GM23248 (cell line): ENCODE data around the gene THBS2. TPM values are rescaled to one million over a fixed set of nuclear protein-coding genes. Genes with fewer than 3 reads are reported as not detected.
A peak's percentile ranks its signal among the peaks of the same experiment; 100 is the strongest.

Source experiments
- DNase-seq: peaks from one replicate; pipeline ENCODE4 v3.0.0-alpha.2; 2015
- H2AFZ ChIP-seq: fragments of 200-600 bp; sonication (generic); 2 replicates; pipeline ENCODE4 v1.6.1; 2016; ENCODE audit warnings: antibody characterized with exemption
- H3F3A ChIP-seq: fragments of 200-600 bp; sonication (generic); 2 replicates; pipeline ENCODE4 v1.6.1; 2016; ENCODE audit warnings: mild to moderate bottlenecking, antibody characterized with exemption, mixed run types; ENCODE audit not compliant: insufficient read depth
- H3K27ac ChIP-seq: fragments of 200-600 bp; sonication (generic); 2 replicates; pipeline ENCODE4 v1.5.1; 2016; ENCODE audit warnings: mild to moderate bottlenecking
- H3K27me3 ChIP-seq: fragments of 200-600 bp; sonication (generic); replicated peaks from 2 replicates; pipeline ENCODE4 v1.6.1; 2016; ENCODE audit warnings: mild to moderate bottlenecking; ENCODE audit not compliant: insufficient read depth
- H3K36me3 ChIP-seq: fragments of 200-600 bp; sonication (generic); 2 replicates; pipeline ENCODE4 v1.6.1; 2016; ENCODE audit warnings: low read depth, mild to moderate bottlenecking
- H3K4me1 ChIP-seq: fragments of 200-600 bp; sonication (generic); 2 replicates; pipeline ENCODE4 v1.6.1; 2016; ENCODE audit warnings: mild to moderate bottlenecking; ENCODE audit not compliant: insufficient read depth
- H3K4me2 ChIP-seq: fragments of 200-600 bp; sonication (generic); one replicate; pipeline ENCODE4 v1.6.1; 2016; ENCODE audit warnings: mild to moderate bottlenecking; ENCODE audit not compliant: unreplicated experiment
- H3K4me3 ChIP-seq: fragments of 200-600 bp; sonication (generic); 2 replicates; pipeline ENCODE4 v1.5.1; 2016; ENCODE audit warnings: mild to moderate bottlenecking
- H3K79me2 ChIP-seq: fragments of 200-600 bp; sonication (generic); 2 replicates; pipeline ENCODE4 v1.6.1; 2016; ENCODE audit warnings: mild to moderate bottlenecking; ENCODE audit not compliant: insufficient read depth
- H3K9ac ChIP-seq: fragments of 200-600 bp; sonication (generic); 2 replicates; pipeline ENCODE4 v1.6.1; 2016; ENCODE audit warnings: mild to moderate bottlenecking
- H3K9me2 ChIP-seq: fragments of 200-600 bp; sonication (generic); 2 replicates; pipeline ENCODE4 v1.6.1; 2016; ENCODE audit warnings: mixed run types, mild to moderate bottlenecking, moderate library complexity; ENCODE audit not compliant: insufficient read depth
- H3K9me3 ChIP-seq: fragments of 200-600 bp; sonication (generic); one replicate; pipeline ENCODE4 v1.6.1; 2017; ENCODE audit warnings: low read depth
- H4K20me1 ChIP-seq: fragments of 200-600 bp; sonication (generic); 2 replicates; pipeline ENCODE4 v1.6.0; 2016; ENCODE audit not compliant: insufficient read depth
- EZH2 ChIP-seq: fragments of 200-600 bp; sonication (generic); IDR thresholded peaks from 2 replicates; pipeline ENCODE4 v1.6.1; 2018; ENCODE audit warnings: antibody characterized with exemption, mild to moderate bottlenecking; ENCODE audit not compliant: insufficient read depth, poor library complexity, severe bottlenecking
- EZH2phosphoT487 ChIP-seq: fragments of 200-600 bp; sonication (generic); IDR thresholded peaks from 2 replicates; pipeline ENCODE4 v1.6.1; 2018; ENCODE audit warnings: antibody characterized with exemption, moderate library complexity, mild to moderate bottlenecking, low read depth; ENCODE audit not compliant: insufficient read depth
- WGBS, 2 experiments: methylation state at CpG; one replicate each; pipeline ENCODE4 v1.1.6; 2015 to 2017; ENCODE audit warnings: low lambda C conversion rate in 2 of 2, low coverage in 1 of 2; ENCODE audit errors: missing lambda C conversion rate in 2 of 2; 5-methylcytosine and 5-hydroxymethylcytosine counted together
- in situ Hi-C: fragments of 300-500 bp; cut with MboI; formaldehyde crosslinking; loops from 2 replicates; pipeline ENCODE4 v1.15.0; 2020
- polyA plus RNA-seq: library from polyadenylated mRNA; unstranded; fragments of >200 nt; fragmentation: Nextera tagmentation; extraction: Ambion mirVana; gene quantifications from 2 replicates; pipeline ENCODE4 v1.2.1, GENCODE V29; 2016
- total RNA-seq: library from RNA; depleted of rRNA; stranded (reverse); fragments of >200 nt; shearing (Covaris generic); gene quantifications from 2 replicates; pipeline ENCODE4 v1.2.3, GENCODE V29; 2014

The THBS2 gene
- total and polyA plus RNA-seq, 2 experiments from 2014 or later: 77.8 to 137 TPM

- TF ChIP-seq EZH2phosphoT487: no peak
- TF ChIP-seq EZH2: no peak
- H3K9me3 ChIP-seq: no peaks in the 10 kb centered on the region
- H2AFZ ChIP-seq: no peak overlapping the region
- H3K27me3 ChIP-seq: no peaks in the 10 kb centered on the region
- in situ Hi-C loops: no loop called here
- no peak overlapping the region for H3K4me2 ChIP-seq
- H3K9me2 ChIP-seq: no peaks in the 10 kb centered on the region
- H3K27ac ChIP-seq: no peak overlapping the region
- no peaks in the 10 kb centered on the region for H4K20me1 ChIP-seq
- no peaks in the 10 kb centered on the region for H3F3A ChIP-seq
- 98% methylated on average over 43 to 55 of the region's 55 CpGs for WGBS, 2 experiments
- H3K4me3 ChIP-seq: no peak overlapping the region
- H3K36me3 ChIP-seq: peaks cover 23% of the 10 kb centered on the region; the same call in 1 of the 2 replicates
- no peak for DNase-seq
- no peaks in the 10 kb centered on the region for H3K4me1 ChIP-seq
- H3K9ac ChIP-seq: no peak overlapping the region
- no peaks in the 10 kb centered on the region for H3K79me2 ChIP-seq
Measured at GRCh38 chr6:169231790-169232506, 21.7 kb downstream of the THBS2 start.

- Histone ChIP-seq H2AFZ (no peak overlapping the region), H3K4me2 (no peak overlapping the region), H3K27ac (no peak overlapping the region), H3K4me3 (no peak overlapping the region), H3K9ac (no peak overlapping the region), H3K36me3 (peaks cover 31% of the 10 kb centered on the region; the same call in 1 of the 2 replicates), H3K9me2 (no peaks in the 10 kb centered on the region), H3K9me3 (no peaks in the 10 kb centered on the region), H3K27me3 (no peaks in the 10 kb centered on the region), H3K79me2 (no peaks in the 10 kb centered on the region), H4K20me1 (no peaks in the 10 kb centered on the region), H3K4me1 (no peaks in the 10 kb centered on the region), H3F3A (no peaks in the 10 kb centered on the region)
- 83 to 85% methylated on average over 33 of the region's 33 CpGs for WGBS, 2 experiments
- no peak for TF ChIP-seq EZH2
- in situ Hi-C loops: no loop called here
- no peak for DNase-seq
Measured at GRCh38 chr6:169230946-169231789, 22.5 kb downstream of the THBS2 start.

GRCh38 chr6:169230322-169230665, 23.4 kb downstream of the THBS2 start:
- WGBS, 2 experiments: 66 to 67% methylated on average over 9 of the region's 9 CpGs
- H3K27me3 ChIP-seq: no peaks in the 10 kb centered on the region
- no peak overlapping the region for H2AFZ ChIP-seq
- H3K79me2 ChIP-seq: no peaks in the 10 kb centered on the region
- no peak overlapping the region for H3K9ac ChIP-seq
- H3F3A ChIP-seq: peaks cover 3% of the 10 kb centered on the region; the same call in 1 of the 2 replicates
- TF ChIP-seq EZH2phosphoT487 (no peak), EZH2 (no peak)
- no peak overlapping the region for H3K4me3 ChIP-seq
- H4K20me1 ChIP-seq: no peaks in the 10 kb centered on the region
- H3K9me2 ChIP-seq: no peaks in the 10 kb centered on the region
- no peaks in the 10 kb centered on the region for H3K9me3 ChIP-seq
- H3K4me2 ChIP-seq: no peak overlapping the region
- in situ Hi-C loops: no loop called here
- no peak overlapping the region for H3K27ac ChIP-seq
- no peak for DNase-seq
- H3K4me1 ChIP-seq: no peaks in the 10 kb centered on the region
- peaks cover 39% of the 10 kb centered on the region for H3K36me3 ChIP-seq

- Histone ChIP-seq H3K4me3 (no peak overlapping the region), H3K9me3 (no peaks in the 10 kb centered on the region), H3K36me3 (peaks cover 44% of the 10 kb centered on the region), H3K27ac (no peak overlapping the region), H3K4me2 (no peak overlapping the region), H3K27me3 (no peaks in the 10 kb centered on the region), H4K20me1 (no peaks in the 10 kb centered on the region), H3K4me1 (no peaks in the 10 kb centered on the region), H3F3A (peaks cover 3% of the 10 kb centered on the region; the same call in 1 of the 2 replicates), H3K79me2 (no peaks in the 10 kb centered on the region), H2AFZ (no peak overlapping the region), H3K9ac (no peak overlapping the region), H3K9me2 (no peaks in the 10 kb centered on the region)
- in situ Hi-C loops: no loop called here
- TF ChIP-seq EZH2phosphoT487: no peak
- TF ChIP-seq EZH2: no peak
- peak; percentile 37 for DNase-seq
- WGBS, 2 experiments: 61 to 65% methylated on average over 13 of the region's 13 CpGs
Measured at GRCh38 chr6:169229615-169230321, 23.9 kb downstream of the THBS2 start.
